Stomach (tissue), 9 donors: ENCODE data around the gene ZDHHC1. TPM values are rescaled to one million over a fixed set of nuclear protein-coding genes. Genes with fewer than 3 reads are reported as not detected.
"Not testable (repeated sequence)": the region's sequence is repeated elsewhere in the genome, so short reads cannot be mapped to it uniquely, and the experiment has no call there.

Source experiments
- DNase-seq, 2 donors: peaks; one replicate each; pipeline versions ENCODE4 v3.0.0 to v3.0.0-alpha.2; 2013 to 2019
- H3K27ac ChIP-seq, 5 donors: fragments of 200-600 bp in 4 of 5; sonication (generic) in 4 of 5; one replicate each; pipeline ENCODE4 v1.5.1; 2013 to 2019; ENCODE audit warnings: mild to moderate bottlenecking in 1 of 5, moderate library complexity in 1 of 5
- H3K27me3 ChIP-seq, 3 donors: fragments of 200-600 bp; sonication (generic); one replicate each; pipeline ENCODE4 v1.5.1; 2017 to 2019; ENCODE audit warnings: mixed run types in 1 of 3
- H3K36me3 ChIP-seq, 4 donors: fragments of 200-600 bp; sonication (generic); 1 replicate in 3 of 4; 2 replicates in 1 of 4; pipeline ENCODE4 v1.5.1; 2016 to 2019
- H3K4me1 ChIP-seq, 4 donors: fragments of 200-600 bp; sonication (generic); one replicate each; pipeline ENCODE4 v1.5.1; 2016 to 2019
- H3K4me3 ChIP-seq, 4 donors: fragments of 200-600 bp; sonication (generic) in 3 of 4; one replicate each; pipeline ENCODE4 v1.5.1; 2016 to 2019; ENCODE audit warnings: mild to moderate bottlenecking in 1 of 4
- H3K9me3 ChIP-seq, 4 donors: fragments of 200-600 bp; sonication (generic); one replicate each; pipeline ENCODE4 v1.5.1; 2016 to 2019
- CTCF ChIP-seq, 7 experiments: fragments of 450-650 bp in 4 of 7; fragments of 200-600 bp in 3 of 7; sonication (generic) in 3 of 7; IDR thresholded peaks; one replicate each; pipeline ENCODE4 v1.5.1; 2016 to 2019; ENCODE audit warnings: antibody characterized with exemption in 7 of 7, control low read depth in 2 of 7, mild to moderate bottlenecking in 1 of 7
- EP300 ChIP-seq: sonication (generic); formaldehyde crosslinking; IDR thresholded peaks from one replicate; pipeline ENCODE4 v1.6.1; 2017; ENCODE audit warnings: antibody characterized with exemption
- POLR2A ChIP-seq, 4 donors: fragments of 450-650 bp; IDR thresholded peaks; one replicate each; pipeline ENCODE4 v1.6.1; 2016; ENCODE audit warnings: antibody characterized with exemption in 4 of 4, control low read depth in 2 of 4, mild to moderate bottlenecking in 1 of 4, moderate library complexity in 1 of 4
- POLR2AphosphoS5 ChIP-seq, 3 donors: sonication (generic); formaldehyde crosslinking; IDR thresholded peaks; one replicate each; pipeline ENCODE4 v1.6.1; 2016; ENCODE audit warnings: antibody characterized with exemption in 3 of 3
- WGBS, 5 donors: extraction: QIAGEN DNeasy Blood & Tissue Kit in 3 of 5; methylation state at CpG; one replicate each; pipeline versions ENCODE4 v1.1.5 to v1.1.7; 2013 to 2018; 5-methylcytosine and 5-hydroxymethylcytosine counted together
- intact Hi-C: fragments of 100-400 bp; cut with DNase I; formaldehyde crosslinking; loops from one replicate; pipeline ENCODE4 v1.15.1; 2023; ENCODE audit warnings: low total_unique reads
- polyA plus RNA-seq, 3 donors: library from polyadenylated mRNA; stranded (reverse); fragments of 200-250 nt; gene quantifications; one replicate each; pipeline ENCODE4 v1.2.3, GENCODE V29; 2013
- total RNA-seq, 5 donors: library from RNA; depleted of rRNA; stranded (reverse); fragments of >200 nt; gene quantifications; one replicate each; pipeline versions ENCODE4 v1.1.0 to v1.2.3, GENCODE V29; 2014 to 2016
- donor health status: healthy with polysubstance abuse.
- donor health status: Bipolar disorder and iron deficiency.
- donor health status: healthy.

ZDHHC1 gene
- total and polyA plus RNA-seq, 8 donors: 2.0 to 33.6 (median 6.1) TPM; not detected in 1

GRCh38 chr16:67386861-67387455, 29.3 kb downstream of the ZDHHC1 start:
- no peaks in the 10 kb centered on the region for H3K9me3 ChIP-seq
- no peak overlapping the region for H3K27ac ChIP-seq
- TF ChIP-seq EP300 (no peak), POLR2AphosphoS5 (IDR thresholded peaks at IDR 0.05) (no peak), POLR2A (IDR thresholded peaks at IDR 0.05) (no peak), CTCF (IDR thresholded peaks at IDR 0.05) (no peak)
- WGBS, 5 donors: 91 to 98% (median 93%) methylated on average over 4 to 5 of the region's 5 CpGs
- H3K36me3 ChIP-seq: no peaks in the 10 kb centered on the region
- intact Hi-C loops: no loop called here
- peaks cover 4 to 26% (median 12%) of the 10 kb centered on the region in 4 donors for H3K4me1 ChIP-seq
- DNase-seq: no peak
- H3K27me3 ChIP-seq: no peaks in the 10 kb centered on the region
- H3K4me3 ChIP-seq: no peak overlapping the region

DNA sequence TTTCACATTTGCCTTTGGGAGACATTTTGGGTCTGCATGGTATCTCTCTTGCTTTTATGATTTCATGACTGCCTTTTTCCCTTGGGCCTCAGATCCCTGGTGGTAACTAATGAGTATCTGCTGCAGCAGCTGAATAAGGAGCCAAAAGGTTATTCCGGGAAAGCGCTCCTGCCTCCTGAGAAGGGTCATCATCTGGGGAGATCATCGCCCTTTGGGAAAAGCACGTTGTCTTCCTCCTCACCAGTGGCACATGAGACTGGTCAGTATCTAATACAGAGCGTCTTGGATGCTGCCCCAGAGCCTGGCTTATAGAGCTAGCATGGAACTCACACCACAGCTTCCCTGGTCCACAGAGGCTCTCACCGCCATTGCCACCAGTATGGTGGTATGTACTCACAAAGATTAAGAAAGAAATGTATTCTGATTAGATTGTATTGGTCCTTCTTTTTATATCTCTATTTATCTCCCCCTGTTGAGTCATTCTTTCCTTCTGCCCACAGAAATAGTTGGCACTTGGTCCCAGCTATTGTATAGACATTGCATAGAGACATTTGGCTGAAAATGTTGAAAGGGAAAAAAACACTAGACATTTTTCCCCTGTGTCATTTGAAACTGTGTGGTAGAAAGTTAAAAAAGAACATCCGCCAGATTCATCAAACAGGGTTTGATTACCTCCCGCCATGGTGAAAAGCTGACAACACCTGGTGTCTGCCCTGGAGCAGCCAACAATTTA, 31.3 kb downstream of the ZDHHC1 start:
- no peak for TF ChIP-seq EP300
- no peak for TF ChIP-seq CTCF (IDR thresholded peaks at IDR 0.05)
- TF ChIP-seq POLR2AphosphoS5 (IDR thresholded peaks at IDR 0.05): no peak
- TF ChIP-seq POLR2A (IDR thresholded peaks at IDR 0.05): no peak
- Histone ChIP-seq H3K36me3 (no peaks in the 10 kb centered on the region), H3K27me3 (no peaks in the 10 kb centered on the region), H3K4me3 (no peak overlapping the region), H3K27ac (no peak overlapping the region), H3K4me1 (peaks cover 0 to 6% (median 0%) of the 10 kb centered on the region in 4 donors), H3K9me3 (no peaks in the 10 kb centered on the region)
- intact Hi-C loops: no loop called here
- WGBS, 5 donors: 58 to 75% (median 63%) methylated on average over 8 of the region's 8 CpGs
- DNase-seq: no peak

- intact Hi-C loops: no loop called here
- no peaks in the 10 kb centered on the region for H3K36me3 ChIP-seq
- WGBS, 5 donors: 87 to 97% (median 93%) methylated on average over 3 of the region's 3 CpGs
- H3K4me3 ChIP-seq: no peak overlapping the region
- H3K27me3 ChIP-seq: no peaks in the 10 kb centered on the region
- TF ChIP-seq CTCF (IDR thresholded peaks at IDR 0.05) (no peak), POLR2AphosphoS5 (IDR thresholded peaks at IDR 0.05) (no peak), EP300 (no peak), POLR2A (IDR thresholded peaks at IDR 0.05) (no peak)
- no peaks in the 10 kb centered on the region for H3K9me3 ChIP-seq
- no peak for DNase-seq
- no peaks in the 10 kb centered on the region for H3K4me1 ChIP-seq
- no peak overlapping the region for H3K27ac ChIP-seq
Observed at GRCh38 chr16:67383284-67383683, 33.0 kb downstream of the ZDHHC1 start.

DNA sequence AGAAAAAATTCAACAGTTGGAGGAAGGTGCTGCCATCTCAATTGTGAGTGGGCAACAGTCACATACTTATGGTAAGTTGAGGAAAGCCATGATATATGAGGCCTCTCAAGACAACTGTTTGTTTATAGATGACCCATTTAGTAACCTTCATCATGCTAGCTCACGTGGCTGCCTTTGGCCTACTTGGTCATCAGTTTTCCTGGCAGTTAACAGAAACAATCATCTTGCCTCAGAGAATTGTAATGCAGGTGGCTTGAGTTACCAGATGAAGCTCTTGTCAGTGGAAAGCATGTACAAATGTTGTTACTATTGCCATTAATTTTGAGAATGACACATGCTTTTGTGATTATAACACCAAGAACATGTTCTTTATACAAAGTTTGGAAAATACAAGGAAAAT, 37.6 kb downstream of the ZDHHC1 start:
- no peak for DNase-seq
- TF ChIP-seq POLR2AphosphoS5 (IDR thresholded peaks at IDR 0.05) (no peak), POLR2A (IDR thresholded peaks at IDR 0.05) (no peak), CTCF (IDR thresholded peaks at IDR 0.05) (no peak), EP300 (no peak)
- H3K9me3 ChIP-seq: no peaks in the 10 kb centered on the region
- WGBS, 5 donors: 77 to 89% (median 81%) methylated on average over 1 of the region's 1 CpG
- intact Hi-C loops: no loop called here
- no peaks in the 10 kb centered on the region for H3K36me3 ChIP-seq
- H3K4me1 ChIP-seq: no peaks in the 10 kb centered on the region
- H3K27ac ChIP-seq: no peak overlapping the region
- H3K4me3 ChIP-seq: no peak overlapping the region
- no peaks in the 10 kb centered on the region for H3K27me3 ChIP-seq

GRCh38 chr16:67376012-67376411, 40.3 kb downstream of the ZDHHC1 start:
- H3K27me3 ChIP-seq, DNase-seq, H3K27ac ChIP-seq, H3K9me3 ChIP-seq, H3K4me3 ChIP-seq, H3K4me1 ChIP-seq, H3K36me3 ChIP-seq, intact Hi-C loops: not testable (repeated sequence)
- WGBS, 5 donors: 87 to 91% (median 90%) methylated on average over 11 of the region's 11 CpGs
